Measurements from ENCODE around the gene RGS2.
A peak's percentile ranks its signal among the peaks of the same experiment; 100 is the strongest.

Gene RGS2

DNA sequence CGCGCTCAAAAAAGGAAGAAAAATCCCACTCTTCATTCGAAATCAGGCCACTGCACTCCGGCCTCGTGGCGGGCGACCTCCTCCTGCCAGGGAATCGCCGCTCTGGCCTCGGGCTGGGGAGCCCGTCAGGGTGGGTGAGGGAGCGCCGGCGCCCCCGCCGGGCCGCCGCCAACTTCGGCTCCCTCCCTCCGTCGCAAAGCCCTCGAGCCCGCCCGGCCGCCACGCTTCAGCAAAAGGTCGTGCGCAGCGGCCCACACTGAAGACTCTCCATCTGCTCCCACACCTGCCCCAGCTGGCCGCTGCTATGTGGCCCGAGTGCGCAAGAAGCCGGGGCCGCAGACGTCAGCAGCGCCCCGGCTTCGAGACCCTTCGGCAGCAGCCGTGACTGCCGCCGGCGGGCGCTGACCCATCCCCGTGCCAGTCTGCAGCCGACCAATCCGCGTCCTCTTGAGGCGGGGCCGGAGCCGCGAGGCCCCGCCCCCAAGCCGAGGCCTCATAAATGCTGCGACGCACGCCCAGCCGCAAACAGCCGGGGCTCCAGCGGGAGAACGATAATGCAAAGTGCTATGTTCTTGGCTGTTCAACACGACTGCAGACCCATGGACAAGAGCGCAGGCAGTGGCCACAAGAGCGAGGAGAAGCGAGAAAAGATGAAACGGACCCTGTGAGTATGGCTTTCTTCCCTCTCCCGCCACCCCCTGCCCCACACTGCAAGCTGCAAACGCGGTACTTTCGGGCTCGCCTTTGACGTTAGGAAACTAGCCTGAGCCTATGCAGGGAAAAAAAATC is at the start of gene RGS2:
Gene RGS2, plus strand, starts transcription at position 522 of the 789 bp plus-strand sequence. Its CDS starts 33 bp downstream, at position 555.
- Histone ChIP-seq H3K9me3 (ENCODE audit: control insufficient read depth in 1 of 2, low read length in 2 of 2) (no peaks in the 10 kb centered on the region), H3K27me3 (ENCODE audit: control insufficient read depth in 1 of 2, insufficient read depth in 2 of 2, low read length in 2 of 2) (no peaks in the 10 kb centered on the region), H3K4me3 (ENCODE audit: low read depth in 1 of 2, low read length in 2 of 2) (peak within 1 kb of the TSS; percentile 93 to 100), H3K9ac (ENCODE audit: low read depth in 1 of 2, low read length in 2 of 2) (peak within 1 kb of the TSS; percentile 91 to 100), H3K36me3 (ENCODE audit: control insufficient read depth in 1 of 2, insufficient read depth in 2 of 2, low read length in 2 of 2) (peaks cover 16 to 20% of the 10 kb centered on the region in 2 donors), H3K27ac (ENCODE audit: low read depth, low read length) (peak within 1 kb of the TSS; percentile 84), H3K4me1 (ENCODE audit: control insufficient read depth in 1 of 2, insufficient read depth in 2 of 2, low read length in 2 of 2) (peaks cover 19 to 27% of the 10 kb centered on the region in 2 donors)

- no peak overlapping the region for H3K9ac ChIP-seq (ENCODE audit: low read depth in 1 of 2, low read length in 2 of 2)
- no peak overlapping the region for H3K4me3 ChIP-seq (ENCODE audit: low read depth in 1 of 2, low read length in 2 of 2)
- H3K27me3 ChIP-seq (ENCODE audit: control insufficient read depth in 1 of 2, insufficient read depth in 2 of 2, low read length in 2 of 2) = no peaks in the 10 kb centered on the region
- H3K9me3 ChIP-seq (ENCODE audit: control insufficient read depth in 1 of 2, low read length in 2 of 2) = no peaks in the 10 kb centered on the region
- no peak overlapping the region for H3K27ac ChIP-seq (ENCODE audit: low read depth, low read length)
- no peaks in the 10 kb centered on the region for H3K36me3 ChIP-seq (ENCODE audit: control insufficient read depth in 1 of 2, insufficient read depth in 2 of 2, low read length in 2 of 2)
- H3K4me1 ChIP-seq (ENCODE audit: control insufficient read depth in 1 of 2, insufficient read depth in 2 of 2, low read length in 2 of 2) = no peaks in the 10 kb centered on the region
These were observed 49.7 kb upstream of the RGS2 start for GRCh38 chr1:192759104-192759503.

GRCh38 chr1:192762265-192762664 is 46.6 kb upstream of the RGS2 start:
- Histone ChIP-seq H3K4me3 (ENCODE audit: low read depth in 1 of 2, low read length in 2 of 2) (no peak overlapping the region), H3K27me3 (ENCODE audit: control insufficient read depth in 1 of 2, insufficient read depth in 2 of 2, low read length in 2 of 2) (no peaks in the 10 kb centered on the region), H3K27ac (ENCODE audit: low read depth, low read length) (no peak overlapping the region), H3K9me3 (ENCODE audit: control insufficient read depth in 1 of 2, low read length in 2 of 2) (no peaks in the 10 kb centered on the region), H3K4me1 (ENCODE audit: control insufficient read depth in 1 of 2, insufficient read depth in 2 of 2, low read length in 2 of 2) (no peaks in the 10 kb centered on the region), H3K36me3 (ENCODE audit: control insufficient read depth in 1 of 2, insufficient read depth in 2 of 2, low read length in 2 of 2) (no peaks in the 10 kb centered on the region), H3K9ac (ENCODE audit: low read depth in 1 of 2, low read length in 2 of 2) (no peak overlapping the region)

GRCh38 chr1:192763243-192763642 is 45.6 kb upstream of the RGS2 start:
- H3K4me3 ChIP-seq (ENCODE audit: low read depth in 1 of 2, low read length in 2 of 2) = no peak overlapping the region
- no peaks in the 10 kb centered on the region for H3K27me3 ChIP-seq (ENCODE audit: control insufficient read depth in 1 of 2, insufficient read depth in 2 of 2, low read length in 2 of 2)
- H3K36me3 ChIP-seq (ENCODE audit: control insufficient read depth in 1 of 2, insufficient read depth in 2 of 2, low read length in 2 of 2) = no peaks in the 10 kb centered on the region
- H3K9me3 ChIP-seq (ENCODE audit: control insufficient read depth in 1 of 2, low read length in 2 of 2) = no peaks in the 10 kb centered on the region
- H3K9ac ChIP-seq (ENCODE audit: low read depth in 1 of 2, low read length in 2 of 2) = no peak overlapping the region
- no peak overlapping the region for H3K27ac ChIP-seq (ENCODE audit: low read depth, low read length)
- no peaks in the 10 kb centered on the region for H3K4me1 ChIP-seq (ENCODE audit: control insufficient read depth in 1 of 2, insufficient read depth in 2 of 2, low read length in 2 of 2)

DNA sequence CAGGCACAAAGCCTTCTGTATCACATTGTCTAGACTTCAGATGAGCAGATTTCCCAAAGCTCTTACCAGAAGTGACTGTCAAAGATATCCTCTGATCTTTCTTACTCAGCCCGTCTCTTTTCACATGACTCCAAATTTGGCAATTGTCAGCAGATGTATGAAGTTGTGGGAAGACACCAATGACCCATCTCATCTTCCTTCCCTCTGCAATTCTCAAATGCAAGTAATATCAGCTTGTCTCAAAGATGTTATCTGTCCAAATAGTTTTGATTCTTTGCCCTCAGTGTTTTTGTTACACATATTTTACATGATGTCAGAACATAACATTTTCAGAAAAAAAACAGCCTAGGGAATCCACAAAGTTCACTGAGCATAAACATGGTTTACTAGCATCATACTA is 45.1 kb upstream of the RGS2 start:
- H3K27me3 ChIP-seq (ENCODE audit: control insufficient read depth in 1 of 2, insufficient read depth in 2 of 2, low read length in 2 of 2) = no peaks in the 10 kb centered on the region
- no peak overlapping the region for H3K4me3 ChIP-seq (ENCODE audit: low read depth in 1 of 2, low read length in 2 of 2)
- no peak overlapping the region for H3K9ac ChIP-seq (ENCODE audit: low read depth in 1 of 2, low read length in 2 of 2)
- H3K36me3 ChIP-seq (ENCODE audit: control insufficient read depth in 1 of 2, insufficient read depth in 2 of 2, low read length in 2 of 2) = no peaks in the 10 kb centered on the region
- no peaks in the 10 kb centered on the region for H3K9me3 ChIP-seq (ENCODE audit: control insufficient read depth in 1 of 2, low read length in 2 of 2)
- no peaks in the 10 kb centered on the region for H3K4me1 ChIP-seq (ENCODE audit: control insufficient read depth in 1 of 2, insufficient read depth in 2 of 2, low read length in 2 of 2)
- no peak overlapping the region for H3K27ac ChIP-seq (ENCODE audit: low read depth, low read length)

- H3K4me3 ChIP-seq (ENCODE audit: low read depth in 1 of 2, low read length in 2 of 2) = no peak overlapping the region
- no peak overlapping the region for H3K9ac ChIP-seq (ENCODE audit: low read depth in 1 of 2, low read length in 2 of 2)
- H3K4me1 ChIP-seq (ENCODE audit: control insufficient read depth in 1 of 2, insufficient read depth in 2 of 2, low read length in 2 of 2) = no peaks in the 10 kb centered on the region
- no peak overlapping the region for H3K27ac ChIP-seq (ENCODE audit: low read depth, low read length)
- no peaks in the 10 kb centered on the region for H3K27me3 ChIP-seq (ENCODE audit: control insufficient read depth in 1 of 2, insufficient read depth in 2 of 2, low read length in 2 of 2)
- no peaks in the 10 kb centered on the region for H3K9me3 ChIP-seq (ENCODE audit: control insufficient read depth in 1 of 2, low read length in 2 of 2)
- no peaks in the 10 kb centered on the region for H3K36me3 ChIP-seq (ENCODE audit: control insufficient read depth in 1 of 2, insufficient read depth in 2 of 2, low read length in 2 of 2)
These were observed 44.2 kb upstream of the RGS2 start for GRCh38 chr1:192764675-192765074.

DNA sequence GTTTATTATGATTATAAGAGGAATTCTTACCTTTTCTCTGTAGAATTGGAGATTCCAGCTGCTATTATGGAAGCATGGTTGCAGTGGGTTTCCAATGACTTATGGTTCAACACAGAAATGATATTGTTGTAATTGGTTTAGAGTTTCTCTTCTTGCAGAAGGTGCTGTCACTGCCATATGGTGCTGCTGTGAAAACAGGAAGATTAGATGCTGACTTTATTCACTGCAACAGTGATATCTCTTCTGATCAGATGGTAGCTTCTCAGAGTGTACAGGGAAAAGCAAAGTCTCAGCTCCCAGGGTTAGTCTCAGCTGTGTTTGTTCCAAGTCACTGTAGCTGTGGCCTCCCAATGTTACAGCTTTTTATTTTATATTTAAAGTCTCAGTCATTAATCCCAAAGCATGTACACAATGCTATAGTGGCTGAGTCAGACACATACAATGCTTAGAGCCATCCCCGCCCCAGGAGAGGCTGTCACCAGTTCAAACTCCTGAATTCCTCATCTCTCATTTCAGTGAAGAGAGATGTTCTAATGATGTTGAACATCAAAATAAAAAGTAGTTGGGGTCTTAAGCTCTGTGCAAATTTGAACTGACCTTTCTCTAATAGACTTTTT is 42.7 kb upstream of the RGS2 start:
- Histone ChIP-seq H3K27me3 (ENCODE audit: control insufficient read depth in 1 of 2, insufficient read depth in 2 of 2, low read length in 2 of 2) (no peaks in the 10 kb centered on the region), H3K9ac (ENCODE audit: low read depth in 1 of 2, low read length in 2 of 2) (no peak overlapping the region), H3K27ac (ENCODE audit: low read depth, low read length) (no peak overlapping the region), H3K4me1 (ENCODE audit: control insufficient read depth in 1 of 2, insufficient read depth in 2 of 2, low read length in 2 of 2) (no peaks in the 10 kb centered on the region), H3K9me3 (ENCODE audit: control insufficient read depth in 1 of 2, low read length in 2 of 2) (no peaks in the 10 kb centered on the region), H3K4me3 (ENCODE audit: low read depth in 1 of 2, low read length in 2 of 2) (no peak overlapping the region), H3K36me3 (ENCODE audit: control insufficient read depth in 1 of 2, insufficient read depth in 2 of 2, low read length in 2 of 2) (no peaks in the 10 kb centered on the region)

GRCh38 chr1:192766876-192767275 is 42.0 kb upstream of the RGS2 start:
- H3K9me3 ChIP-seq (ENCODE audit: control insufficient read depth in 1 of 2, low read length in 2 of 2) = no peaks in the 10 kb centered on the region
- no peak overlapping the region for H3K4me3 ChIP-seq (ENCODE audit: low read depth in 1 of 2, low read length in 2 of 2)
- no peak overlapping the region for H3K9ac ChIP-seq (ENCODE audit: low read depth in 1 of 2, low read length in 2 of 2)
- no peaks in the 10 kb centered on the region for H3K4me1 ChIP-seq (ENCODE audit: control insufficient read depth in 1 of 2, insufficient read depth in 2 of 2, low read length in 2 of 2)
- H3K27ac ChIP-seq (ENCODE audit: low read depth, low read length) = no peak overlapping the region
- H3K27me3 ChIP-seq (ENCODE audit: control insufficient read depth in 1 of 2, insufficient read depth in 2 of 2, low read length in 2 of 2) = no peaks in the 10 kb centered on the region
- H3K36me3 ChIP-seq (ENCODE audit: control insufficient read depth in 1 of 2, insufficient read depth in 2 of 2, low read length in 2 of 2) = no peaks in the 10 kb centered on the region

DNA sequence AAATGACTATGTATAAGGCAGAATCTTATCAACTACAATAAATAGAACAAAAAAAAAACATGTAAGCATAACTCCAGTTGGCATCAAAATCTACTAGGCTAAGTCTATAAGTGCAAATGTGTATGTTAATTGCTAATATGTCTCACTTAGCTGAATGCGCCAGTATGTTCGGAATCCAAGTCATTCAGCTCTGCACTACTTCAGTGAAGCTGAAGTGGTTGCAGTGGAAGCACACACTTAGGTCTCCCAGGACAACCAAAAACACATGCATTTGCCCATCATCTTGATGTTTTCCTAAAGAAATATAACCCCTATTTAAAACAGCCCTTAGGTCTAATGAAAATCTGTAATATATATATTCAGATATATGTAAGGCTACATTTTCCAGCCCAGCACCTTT is 41.0 kb upstream of the RGS2 start:
- H3K4me3 ChIP-seq (ENCODE audit: low read depth in 1 of 2, low read length in 2 of 2) = no peak overlapping the region
- no peak overlapping the region for H3K9ac ChIP-seq (ENCODE audit: low read depth in 1 of 2, low read length in 2 of 2)
- no peak overlapping the region for H3K27ac ChIP-seq (ENCODE audit: low read depth, low read length)
- no peaks in the 10 kb centered on the region for H3K27me3 ChIP-seq (ENCODE audit: control insufficient read depth in 1 of 2, insufficient read depth in 2 of 2, low read length in 2 of 2)
- H3K36me3 ChIP-seq (ENCODE audit: control insufficient read depth in 1 of 2, insufficient read depth in 2 of 2, low read length in 2 of 2) = no peaks in the 10 kb centered on the region
- H3K9me3 ChIP-seq (ENCODE audit: control insufficient read depth in 1 of 2, low read length in 2 of 2) = no peaks in the 10 kb centered on the region
- H3K4me1 ChIP-seq (ENCODE audit: control insufficient read depth in 1 of 2, insufficient read depth in 2 of 2, low read length in 2 of 2) = no peaks in the 10 kb centered on the region

DNA sequence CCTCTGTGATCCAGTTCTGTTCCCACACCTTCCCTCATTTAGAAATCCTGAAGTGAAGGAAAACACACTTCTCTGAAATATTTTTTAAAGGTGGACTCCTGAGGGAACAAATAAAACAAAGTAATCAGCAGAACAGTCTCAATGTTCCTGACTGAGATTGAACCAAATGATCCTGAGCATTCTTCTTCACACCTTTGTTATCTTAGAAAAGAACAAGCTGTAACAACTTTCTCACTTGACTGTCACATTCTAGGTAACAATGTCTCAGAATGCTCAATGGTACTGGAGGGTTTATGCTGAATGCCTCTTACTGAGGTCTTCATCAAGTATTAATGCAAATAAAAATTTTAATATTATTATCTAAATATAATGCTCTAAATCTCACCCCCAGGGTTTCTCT is 40.4 kb upstream of the RGS2 start:
- no peaks in the 10 kb centered on the region for H3K4me1 ChIP-seq (ENCODE audit: control insufficient read depth in 1 of 2, insufficient read depth in 2 of 2, low read length in 2 of 2)
- H3K27me3 ChIP-seq (ENCODE audit: control insufficient read depth in 1 of 2, insufficient read depth in 2 of 2, low read length in 2 of 2) = no peaks in the 10 kb centered on the region
- H3K9ac ChIP-seq (ENCODE audit: low read depth in 1 of 2, low read length in 2 of 2) = no peak overlapping the region
- H3K27ac ChIP-seq (ENCODE audit: low read depth, low read length) = no peak overlapping the region
- no peaks in the 10 kb centered on the region for H3K36me3 ChIP-seq (ENCODE audit: control insufficient read depth in 1 of 2, insufficient read depth in 2 of 2, low read length in 2 of 2)
- no peak overlapping the region for H3K4me3 ChIP-seq (ENCODE audit: low read depth in 1 of 2, low read length in 2 of 2)
- H3K9me3 ChIP-seq (ENCODE audit: control insufficient read depth in 1 of 2, low read length in 2 of 2) = no peaks in the 10 kb centered on the region
